NCI-H1694 (cell line): Measurements from ENCODE around the gene OR13G1.
"Not testable (repeated sequence)": the region's sequence is repeated elsewhere in the genome, so short reads cannot be mapped to it uniquely, and the experiment has no call there.

Source experiments
- DNase-seq: peaks from one replicate; lab custom pipeline; 2025; lab: John Stamatoyannopoulos, UW

OR13G1 gene, protein sequence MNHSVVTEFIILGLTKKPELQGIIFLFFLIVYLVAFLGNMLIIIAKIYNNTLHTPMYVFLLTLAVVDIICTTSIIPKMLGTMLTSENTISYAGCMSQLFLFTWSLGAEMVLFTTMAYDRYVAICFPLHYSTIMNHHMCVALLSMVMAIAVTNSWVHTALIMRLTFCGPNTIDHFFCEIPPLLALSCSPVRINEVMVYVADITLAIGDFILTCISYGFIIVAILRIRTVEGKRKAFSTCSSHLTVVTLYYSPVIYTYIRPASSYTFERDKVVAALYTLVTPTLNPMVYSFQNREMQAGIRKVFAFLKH

DNA sequence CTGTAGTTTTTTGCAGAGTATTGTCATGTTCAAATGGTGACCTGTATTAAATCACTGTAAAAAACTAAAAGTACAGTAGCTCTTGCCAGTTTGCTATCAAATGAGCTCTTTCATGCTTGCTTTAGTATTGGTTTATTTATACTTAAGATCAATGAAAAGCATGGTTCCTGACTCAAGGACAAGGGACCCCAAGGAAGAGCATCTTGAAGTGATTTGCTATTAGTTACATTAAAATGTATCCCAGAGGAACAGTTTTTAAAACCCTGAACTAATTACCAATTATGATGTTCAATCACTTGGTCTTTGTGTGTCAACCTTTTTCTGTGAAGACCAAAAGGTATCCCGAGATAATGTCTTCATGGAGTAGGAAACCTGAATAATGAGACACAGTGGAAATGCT is at the start of gene OR13G1:
Gene OR13G1 (minus strand): TSS at position 101 of the 400 bp plus-strand sequence. CDS start 6,698 bp downstream, outside the sequence.
- no peak for DNase-seq

DNA sequence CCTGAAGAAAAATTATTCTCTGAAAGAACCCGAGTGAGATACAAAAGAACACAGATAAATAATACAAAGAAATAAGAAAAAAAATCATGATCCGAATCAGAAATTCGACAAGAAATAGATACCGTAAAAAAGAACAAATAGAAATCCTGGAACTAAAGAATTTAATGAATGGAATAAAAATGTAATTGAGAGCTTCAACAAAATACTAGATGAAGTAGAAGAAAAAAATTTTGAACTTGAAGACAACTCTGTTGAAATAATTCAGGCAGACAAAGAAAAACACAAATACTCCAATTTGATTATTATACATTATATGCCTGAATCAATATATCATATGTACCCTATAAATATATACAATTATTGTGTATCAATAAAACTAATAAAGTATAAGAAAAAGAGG is 41.7 kb upstream of the OR13G1 start:
- no peak for DNase-seq

DNA sequence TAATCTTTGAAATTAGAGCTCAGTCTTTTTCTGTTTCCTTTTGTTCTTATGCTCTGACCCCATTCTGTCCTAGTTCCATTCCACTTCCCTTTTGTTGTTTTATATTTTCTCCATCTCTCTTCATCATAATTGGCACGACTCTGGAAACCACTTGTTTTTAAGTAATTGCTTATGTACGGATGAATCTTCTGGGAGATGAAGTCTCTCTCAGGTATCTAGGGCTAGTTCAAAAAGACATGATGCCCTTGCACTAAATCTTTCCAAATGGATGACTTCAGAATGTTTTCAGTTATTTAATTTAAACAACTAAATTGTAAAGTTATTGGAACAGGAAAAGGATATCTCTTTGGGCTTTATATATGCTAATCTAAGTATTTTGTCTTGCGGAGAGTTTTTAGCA is 37.0 kb upstream of the OR13G1 start, which contains the start of gene OR6F1:
Gene OR6F1 (minus strand): TSS at position 101 of the 400 bp plus-strand sequence. CDS start 3,891 bp downstream, outside the sequence.
- no peak for DNase-seq

DNA sequence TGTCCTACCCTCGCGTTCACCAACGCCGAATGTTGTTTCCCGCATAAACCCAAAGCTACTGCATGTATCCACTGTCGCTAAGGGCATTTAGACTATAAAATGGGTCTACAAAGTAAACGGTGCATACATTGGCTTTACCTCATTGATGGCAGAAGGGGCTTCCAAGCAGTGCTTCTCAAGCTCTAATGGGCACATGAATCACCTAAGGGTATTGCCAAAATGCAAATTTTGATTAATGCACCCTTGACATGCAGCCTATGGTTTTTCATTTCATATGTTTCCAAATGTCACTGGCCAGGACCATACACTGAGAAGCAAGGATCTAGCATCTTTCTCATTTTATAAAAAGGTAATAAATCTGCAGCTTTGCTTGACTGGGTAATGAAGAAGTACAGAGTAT is 34.2 kb upstream of the OR13G1 start:
- no peak for DNase-seq

DNA sequence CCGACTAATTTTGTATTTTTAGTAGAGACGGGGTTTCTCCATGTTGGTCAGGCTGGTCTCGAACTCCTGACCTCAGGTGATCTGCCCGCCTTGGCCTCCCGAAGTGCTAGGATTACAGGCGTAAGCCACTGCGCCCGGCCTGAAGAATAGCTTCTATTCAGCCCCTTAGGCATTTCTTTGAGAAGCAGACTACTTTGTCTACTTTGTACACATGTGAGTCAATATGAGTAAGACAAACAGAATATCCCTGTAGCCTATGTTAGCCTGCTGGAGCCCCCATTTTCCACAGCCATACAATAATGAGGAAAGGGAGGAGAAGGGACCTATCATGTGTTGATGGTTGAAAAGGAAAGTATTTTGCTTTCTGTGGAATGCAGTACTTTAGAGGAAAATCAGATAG is 31.1 kb upstream of the OR13G1 start:
- not testable (repeated sequence) for DNase-seq

DNA sequence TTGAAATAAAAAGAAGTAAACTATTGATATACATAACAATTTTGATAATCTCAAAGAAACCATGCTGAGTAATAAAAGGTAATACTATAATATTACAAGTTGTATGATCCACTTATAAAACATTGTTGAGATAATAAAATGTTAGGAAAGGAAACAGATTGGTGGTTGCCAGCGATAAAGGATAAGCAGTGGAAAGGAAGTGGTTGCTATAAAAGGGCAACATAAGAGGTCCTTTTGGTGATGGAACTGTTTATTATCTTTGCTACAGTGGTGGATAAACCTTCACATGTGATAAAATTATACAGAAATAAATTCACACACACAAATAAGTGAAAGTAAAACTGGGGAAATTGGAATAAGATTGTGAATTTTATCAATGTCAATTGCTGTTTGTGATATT is 21.8 kb upstream of the OR13G1 start:
- no peak for DNase-seq

DNA sequence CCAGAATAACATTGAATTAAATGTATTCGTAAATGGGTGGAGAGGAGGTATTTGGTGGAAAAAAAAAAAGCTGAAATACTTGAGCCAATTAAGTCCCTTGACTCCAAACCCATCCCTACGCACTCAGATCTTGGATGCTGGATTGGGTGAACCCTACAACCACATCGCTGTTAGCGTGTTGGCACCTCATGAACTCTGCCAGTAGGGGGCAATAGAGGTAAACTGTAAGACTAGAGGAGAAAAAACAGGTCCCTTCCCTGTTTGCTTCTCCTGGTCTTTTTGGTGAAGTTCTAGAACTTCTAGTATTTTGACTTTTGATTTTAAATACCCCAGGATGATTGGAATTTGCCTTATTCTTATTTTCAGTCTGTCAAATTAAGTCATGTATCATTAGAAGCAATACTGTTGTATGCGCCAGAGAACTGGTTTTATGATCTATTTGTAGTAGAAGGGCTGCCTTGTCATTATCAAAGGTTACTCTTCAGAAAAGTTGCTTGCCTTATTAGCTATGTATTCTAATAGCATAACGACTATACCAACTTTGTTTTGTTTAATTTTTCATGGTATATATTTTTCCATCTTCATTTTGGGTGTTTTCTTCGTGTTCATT is 1.9 kb upstream of the OR13G1 start:
- DNase-seq, result peak; percentile 50

DNA sequence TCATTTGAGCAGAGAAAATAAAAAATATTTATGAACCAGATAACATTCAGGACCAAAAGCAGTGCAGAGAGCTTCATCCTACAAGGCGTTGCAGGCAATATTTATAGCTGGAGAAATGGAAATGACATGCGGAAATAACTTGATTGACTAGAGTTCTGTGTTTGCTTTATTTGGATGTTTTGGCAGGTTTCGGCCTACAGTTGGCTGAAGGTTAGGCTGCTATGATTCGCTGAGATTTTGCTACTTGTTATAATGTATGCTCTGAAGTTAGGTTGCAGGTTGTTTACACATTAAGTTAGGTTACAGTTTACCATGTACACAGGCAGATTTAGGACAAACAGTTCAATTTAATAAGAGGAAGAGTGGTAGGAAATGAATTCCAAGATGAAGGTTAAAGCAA is 632 bp upstream of the OR13G1 start:
- no peak for DNase-seq

DNA sequence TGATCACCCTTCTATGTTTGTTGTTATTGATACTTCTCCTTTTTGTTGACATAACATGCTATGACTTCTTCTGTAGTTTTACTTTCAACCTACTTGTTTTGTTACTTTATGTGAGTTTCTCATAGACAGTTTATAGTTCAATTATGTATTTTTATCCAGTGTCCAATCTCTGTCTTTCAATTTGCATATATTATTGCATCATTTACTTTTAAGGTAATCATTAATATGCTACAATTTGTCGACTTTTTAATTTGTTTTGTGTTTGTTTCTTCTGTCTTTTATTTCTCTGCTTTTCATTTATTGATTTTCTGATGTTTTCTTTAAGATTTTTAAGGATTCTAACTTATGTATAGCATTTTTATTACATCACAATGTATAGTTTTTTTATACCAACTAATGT is 10.3 kb downstream of the OR13G1 start:
- DNase-seq, result no peak

DNA sequence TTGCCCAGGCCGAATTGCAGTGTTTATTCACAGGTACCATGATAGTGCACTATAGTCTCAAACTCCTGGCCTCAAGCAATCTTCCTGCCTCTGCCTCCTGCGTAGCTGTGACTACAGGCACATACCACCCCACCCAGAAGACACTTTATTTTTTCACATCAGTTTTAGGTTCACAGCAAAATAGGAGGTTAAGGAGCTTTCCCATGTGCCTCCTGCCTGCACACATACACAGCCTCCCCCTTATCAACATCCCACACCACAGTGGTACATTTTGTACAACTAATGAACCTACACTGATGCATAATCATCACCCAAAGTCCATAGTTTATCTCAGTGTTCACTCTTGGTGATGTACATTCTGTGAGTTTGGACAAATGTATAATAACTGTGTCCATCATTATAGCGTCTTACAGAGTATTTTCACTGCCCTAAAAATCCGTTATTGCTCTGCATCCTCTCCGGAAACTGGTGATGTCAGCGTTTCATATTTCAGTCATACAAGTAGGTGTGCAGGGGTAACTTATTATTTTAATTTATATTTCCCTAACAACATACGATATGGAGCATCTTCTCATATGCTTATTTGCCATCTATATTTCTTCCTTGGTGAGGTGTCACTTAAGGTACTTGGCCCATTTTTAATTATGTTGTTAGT is 23.2 kb downstream of the OR13G1 start:
- DNase-seq, result no peak

DNA sequence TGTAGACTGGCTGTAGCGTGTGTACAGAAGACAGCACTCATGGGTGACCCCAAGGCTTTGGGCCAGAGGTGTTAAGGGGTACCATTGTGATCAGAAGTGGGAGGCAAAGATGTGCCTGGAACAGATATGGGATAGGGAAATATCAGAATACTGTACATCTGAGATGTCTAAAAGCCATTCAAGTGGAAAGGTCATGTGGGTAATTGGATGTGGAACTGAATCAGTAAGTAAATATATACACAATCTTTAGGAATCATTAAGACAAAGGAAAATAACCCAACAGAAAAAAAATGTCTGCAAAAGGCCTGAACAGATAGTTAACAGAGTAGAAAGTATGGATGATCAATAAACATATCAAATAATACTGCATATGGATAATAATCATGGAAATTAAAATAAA is 26.5 kb downstream of the OR13G1 start:
- DNase-seq, result no peak

DNA sequence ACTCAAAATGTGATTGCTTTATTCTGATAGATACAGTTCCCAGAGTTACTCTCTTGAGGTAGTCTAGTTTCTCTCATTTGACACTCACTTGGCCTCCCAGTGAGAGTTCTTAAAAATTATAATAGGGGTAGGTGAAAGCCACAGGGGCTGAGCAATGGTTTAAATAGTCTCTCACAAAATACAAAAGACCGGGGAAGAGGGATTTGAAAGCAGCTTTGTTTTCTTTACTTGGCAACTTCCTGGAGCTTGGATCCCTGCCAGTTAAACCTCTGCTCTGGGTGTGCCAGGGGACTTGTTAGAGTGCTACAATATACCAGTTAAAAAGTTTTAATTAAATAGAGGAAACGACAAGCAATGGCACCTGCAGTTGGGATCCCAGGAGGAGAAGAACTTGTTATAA is 31.7 kb downstream of the OR13G1 start:
- DNase-seq, result no peak

DNA sequence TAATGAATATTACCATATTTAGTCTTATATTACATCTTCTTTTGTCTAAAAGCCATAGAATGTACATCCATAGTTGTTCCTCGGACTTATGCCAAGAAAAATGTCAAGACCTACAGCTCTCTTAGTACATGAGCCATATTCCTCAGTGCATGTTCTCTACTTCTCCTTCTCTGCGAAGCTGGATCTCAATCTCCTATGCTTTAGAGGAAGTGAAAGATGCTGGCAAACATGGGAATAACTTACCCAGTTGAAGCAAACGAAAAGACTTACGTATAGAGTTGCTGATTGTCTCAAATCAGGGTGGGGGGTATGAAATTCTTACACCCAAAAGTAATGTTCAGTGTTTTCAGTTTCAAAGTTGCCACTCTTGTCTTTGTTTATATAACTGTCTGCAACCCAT is 32.7 kb downstream of the OR13G1 start:
- no peak for DNase-seq

DNA sequence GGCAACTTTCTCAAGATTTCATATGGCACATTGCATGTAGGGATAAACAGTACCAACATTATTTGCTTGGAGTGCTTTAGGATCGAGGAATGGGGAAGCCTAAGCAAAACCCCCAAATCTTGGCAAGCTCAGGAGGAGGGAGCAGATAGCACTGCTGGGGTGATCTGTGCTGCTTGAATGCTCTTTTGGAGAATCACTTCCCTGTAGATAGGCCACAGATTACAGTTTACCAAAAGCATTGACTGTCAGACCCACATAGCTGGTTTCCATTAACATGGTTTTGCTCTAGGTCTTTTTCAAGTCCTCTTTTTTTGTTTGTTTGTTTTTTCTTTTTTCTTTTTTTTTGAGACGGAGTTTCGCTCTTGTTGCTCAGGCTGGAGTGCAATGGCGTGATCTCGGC is 36.8 kb downstream of the OR13G1 start:
- no peak for DNase-seq

DNA sequence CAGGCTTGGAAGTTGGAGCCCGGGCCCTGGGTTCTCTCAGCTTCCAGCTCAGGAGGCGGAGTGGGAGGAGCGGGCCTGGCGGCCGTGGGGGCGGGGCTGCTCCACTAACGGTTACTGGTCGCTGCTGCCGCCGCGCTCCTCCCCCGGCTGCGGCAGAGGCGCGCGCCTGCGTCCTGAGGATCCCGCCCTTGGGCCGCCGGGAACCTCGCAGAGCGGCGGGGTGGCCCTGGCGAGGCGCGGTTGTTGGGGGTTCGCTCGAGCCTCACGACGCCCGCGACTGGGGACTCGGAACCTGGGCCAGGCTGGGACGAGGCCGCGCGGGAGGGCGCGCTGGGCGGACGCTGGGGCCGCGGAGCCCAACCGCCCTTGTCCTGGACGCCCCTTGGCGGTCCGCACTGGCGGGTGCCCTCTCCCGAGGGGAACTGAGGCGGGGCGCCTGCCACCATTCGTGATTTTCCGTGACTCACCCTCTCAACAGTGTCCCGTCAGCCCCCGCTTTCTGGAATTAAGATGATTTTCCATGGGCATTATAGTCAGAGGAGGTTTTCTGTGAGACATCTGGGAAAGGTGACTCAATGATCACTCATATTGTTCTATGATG is 40.1 kb downstream of the OR13G1 start:
- DNase-seq, result no peak

DNA sequence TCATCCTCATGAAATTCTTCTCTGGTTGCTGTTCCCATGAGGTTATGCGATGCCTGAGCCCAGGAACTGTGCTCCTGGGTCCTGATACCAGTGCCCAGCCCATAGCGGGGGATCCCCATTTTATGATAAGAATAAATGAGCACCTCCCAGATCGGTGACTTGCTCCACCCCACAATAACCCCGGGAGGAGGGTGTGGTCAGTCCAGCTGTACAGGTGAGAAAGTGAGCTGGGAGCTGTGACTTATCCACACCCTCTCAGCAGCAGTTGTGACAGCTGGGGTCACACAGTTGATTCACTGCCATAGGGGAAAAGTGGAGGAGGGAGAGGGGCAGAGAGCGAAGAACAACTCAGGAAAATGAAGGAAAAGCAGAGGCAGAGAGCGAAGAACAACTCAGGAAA is 40.8 kb downstream of the OR13G1 start:
- DNase-seq, result no peak

DNA sequence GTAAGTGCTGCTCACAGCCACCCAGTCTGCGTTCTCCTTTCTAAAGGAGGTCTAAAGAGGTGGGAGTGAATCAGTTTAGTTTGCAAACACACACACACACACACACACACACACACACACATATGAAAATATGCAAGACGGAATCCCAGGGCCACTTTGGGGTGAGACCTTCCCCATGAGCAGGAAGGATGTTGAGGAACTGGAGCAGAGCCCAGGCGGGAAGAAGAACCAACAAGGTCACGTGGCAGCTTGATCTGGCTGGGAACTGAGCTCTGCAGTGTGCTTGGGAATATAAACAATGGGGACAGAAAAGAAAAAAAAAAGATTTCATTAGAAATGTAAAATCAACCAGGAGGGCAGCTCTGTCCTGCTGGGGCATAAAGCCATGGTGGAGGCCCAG is 41.5 kb downstream of the OR13G1 start:
- DNase-seq, result no peak

DNA sequence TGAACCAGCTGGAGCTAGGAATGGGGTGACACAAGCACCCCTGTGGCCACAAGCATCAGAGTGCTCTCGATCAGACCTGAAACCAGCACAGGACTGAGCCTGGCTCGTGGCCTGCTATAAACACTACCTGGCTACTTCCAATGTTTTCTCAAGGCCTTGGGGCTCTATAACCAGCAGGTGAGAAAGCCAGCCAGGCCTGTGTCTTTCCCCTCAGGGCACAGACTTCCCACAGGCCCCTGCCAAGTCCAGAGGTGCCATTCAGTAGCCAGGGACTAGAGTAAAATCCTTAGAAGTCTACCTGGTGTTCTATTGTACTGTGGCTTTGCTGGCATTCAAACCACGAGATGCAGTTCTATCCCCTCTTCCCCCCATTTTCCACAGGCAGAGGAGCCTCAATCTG is 51.6 kb downstream of the OR13G1 start:
- DNase-seq, result no peak
